Activated B cell treated with CpG ODN at 0.5 μM for 24 hours (primary cell): ENCODE results near the gene PIH1D1. TPM values are rescaled to one million over a fixed set of nuclear protein-coding genes. Genes with fewer than 3 reads are reported as not detected.
A peak's percentile ranks its signal among the peaks of the same experiment; 100 is the strongest.

Source experiments
- ATAC-seq: fragments of 200-7000 bp; cut with Tn5 transposase; one replicate; pipeline ENCODE4 v1.10.0; 2021; ENCODE audit warnings: low read depth, mild to moderate bottlenecking, moderate library complexity
- CTCF ChIA-PET: fragments of 350-600 bp; sonication (Branson Sonifier 250); formaldehyde crosslinking; loops from one replicate; lab custom pipeline; 2021; ENCODE audit warnings: antibody characterized with exemption; lab: Charles Lee
- POLR2A ChIA-PET: fragments of 350-600 bp; sonication (Branson Sonifier 250); formaldehyde crosslinking; loops from one replicate; lab custom pipeline; 2021; ENCODE audit warnings: antibody characterized with exemption; lab: Charles Lee
- DNase-seq: peaks from one replicate; pipeline ENCODE4 v3.0.0; 2022
- H3K27ac Mint-ChIP-seq: one replicate; pipeline ENCODE4 v1.8.0; 2020; ENCODE audit warnings: mixed read lengths
- H3K27me3 Mint-ChIP-seq: one replicate; pipeline ENCODE4 v1.8.0; 2021; ENCODE audit warnings: mixed read lengths
- H3K36me3 Mint-ChIP-seq: one replicate; pipeline ENCODE4 v1.8.0; 2021; ENCODE audit warnings: low read depth, mixed read lengths
- H3K4me1 Mint-ChIP-seq: one replicate; pipeline ENCODE4 v1.8.0; 2021; ENCODE audit warnings: mixed read lengths
- H3K4me3 Mint-ChIP-seq: one replicate; pipeline ENCODE4 v1.8.0; 2020; ENCODE audit warnings: mild to moderate bottlenecking, mixed read lengths
- H3K9me3 Mint-ChIP-seq: one replicate; pipeline ENCODE4 v1.8.0; 2020; ENCODE audit warnings: mixed read lengths
- intact Hi-C: fragments of 100-400 bp; cut with micrococcal nuclease; formaldehyde crosslinking; loops from one replicate; pipeline ENCODE4 v1.15.1; 2024
- total RNA-seq: library from RNA; stranded (reverse); gene quantifications from 2 replicates; pipeline ENCODE4 v1.2.3, GENCODE V29; 2022
- TF ChIP-seq, protein P1 (sequence below): fragments of 200-600 bp; IDR thresholded peaks from one replicate; pipeline ENCODE4 v1.8.0; 2022; ENCODE audit warnings: antibody characterized with exemption, mild to moderate bottlenecking

PIH1D1 gene
- total RNA-seq, 1 donor from 2014 or later = 110 TPM

DNA sequence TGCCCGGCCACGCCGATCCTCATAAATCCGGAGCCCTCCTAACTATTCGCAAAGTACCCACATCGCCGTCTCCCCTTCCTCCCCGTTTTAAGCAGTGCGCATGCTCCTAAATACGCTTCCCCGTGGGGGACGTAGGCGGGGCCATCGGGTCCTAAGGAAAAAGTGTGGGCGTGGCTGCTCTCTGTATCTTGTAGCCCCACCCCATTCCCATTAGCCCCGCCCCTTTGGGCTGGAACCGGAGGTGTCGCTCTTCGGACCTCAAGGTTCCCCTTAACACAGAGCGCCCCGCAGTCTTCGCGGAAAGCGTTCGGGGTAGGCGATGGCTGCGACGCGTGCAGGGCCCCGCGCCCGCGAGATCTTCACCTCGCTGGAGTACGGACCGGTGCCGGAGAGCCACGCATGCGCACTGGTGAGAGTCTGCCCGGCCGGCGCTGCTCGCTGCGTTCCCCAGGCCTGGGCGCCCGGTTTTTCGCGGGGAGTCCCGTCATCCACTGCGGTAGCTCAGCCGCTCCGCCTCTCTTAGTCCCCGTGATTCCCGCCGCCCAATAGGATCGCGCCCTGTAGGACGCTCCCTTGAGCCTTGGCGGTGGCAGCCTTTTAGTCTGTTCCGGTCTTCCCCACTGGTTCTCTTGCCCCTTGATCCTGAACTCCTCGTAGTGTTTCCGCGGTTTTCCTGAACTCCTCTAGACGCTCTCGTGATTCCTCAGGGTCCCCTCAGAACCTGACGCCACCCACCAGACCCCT, 1.6 kb upstream of the PIH1D1 start, which contains the start of gene ALDH16A1:
Gene ALDH16A1, plus strand, starts transcription at position 213 of the 744 bp plus-strand sequence. Its CDS starts 107 bp downstream, at position 320.
- intact Hi-C loops = loop anchor here (1.0 to 10.0 kb wide), 14 partner anchors 16 to 874 kb away; partner anchors contain the start of genes AKT1S1, BCL2L12, C19orf73 and IRF3
- ChIA-PET CTCF (interaction anchor here (0.8 to 1.7 kb wide), 3 partner anchors 17 to 145 kb away, joined by 3 to 9 read pairs (median 5); no protein-coding TSS in a partner anchor), POLR2A (interaction anchor here (0.6 to 10.9 kb wide), 30 partner anchors 11 to 459 kb away, joined by 3 to 193 read pairs (median 4); partner anchors contain the start of genes CD37, FLT3LG, FUZ and KASH5)
- no peaks in the 10 kb centered on the region for H3K27me3 Mint-ChIP-seq
- H3K4me1 Mint-ChIP-seq = peaks cover 56% of the 10 kb centered on the region
- no peaks in the 10 kb centered on the region for H3K9me3 Mint-ChIP-seq
- TF ChIP-seq, protein P1, sequence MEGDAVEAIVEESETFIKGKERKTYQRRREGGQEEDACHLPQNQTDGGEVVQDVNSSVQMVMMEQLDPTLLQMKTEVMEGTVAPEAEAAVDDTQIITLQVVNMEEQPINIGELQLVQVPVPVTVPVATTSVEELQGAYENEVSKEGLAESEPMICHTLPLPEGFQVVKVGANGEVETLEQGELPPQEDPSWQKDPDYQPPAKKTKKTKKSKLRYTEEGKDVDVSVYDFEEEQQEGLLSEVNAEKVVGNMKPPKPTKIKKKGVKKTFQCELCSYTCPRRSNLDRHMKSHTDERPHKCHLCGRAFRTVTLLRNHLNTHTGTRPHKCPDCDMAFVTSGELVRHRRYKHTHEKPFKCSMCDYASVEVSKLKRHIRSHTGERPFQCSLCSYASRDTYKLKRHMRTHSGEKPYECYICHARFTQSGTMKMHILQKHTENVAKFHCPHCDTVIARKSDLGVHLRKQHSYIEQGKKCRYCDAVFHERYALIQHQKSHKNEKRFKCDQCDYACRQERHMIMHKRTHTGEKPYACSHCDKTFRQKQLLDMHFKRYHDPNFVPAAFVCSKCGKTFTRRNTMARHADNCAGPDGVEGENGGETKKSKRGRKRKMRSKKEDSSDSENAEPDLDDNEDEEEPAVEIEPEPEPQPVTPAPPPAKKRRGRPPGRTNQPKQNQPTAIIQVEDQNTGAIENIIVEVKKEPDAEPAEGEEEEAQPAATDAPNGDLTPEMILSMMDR = no peak
- peak within 1 kb of the TSS; percentile 99 for H3K4me3 Mint-ChIP-seq
- H3K27ac Mint-ChIP-seq = peak within 1 kb of the TSS; percentile 100
- DNase-seq (peak; percentile 96), ATAC-seq (peak; percentile 82)
- H3K36me3 Mint-ChIP-seq = peaks cover 65% of the 10 kb centered on the region

DNA sequence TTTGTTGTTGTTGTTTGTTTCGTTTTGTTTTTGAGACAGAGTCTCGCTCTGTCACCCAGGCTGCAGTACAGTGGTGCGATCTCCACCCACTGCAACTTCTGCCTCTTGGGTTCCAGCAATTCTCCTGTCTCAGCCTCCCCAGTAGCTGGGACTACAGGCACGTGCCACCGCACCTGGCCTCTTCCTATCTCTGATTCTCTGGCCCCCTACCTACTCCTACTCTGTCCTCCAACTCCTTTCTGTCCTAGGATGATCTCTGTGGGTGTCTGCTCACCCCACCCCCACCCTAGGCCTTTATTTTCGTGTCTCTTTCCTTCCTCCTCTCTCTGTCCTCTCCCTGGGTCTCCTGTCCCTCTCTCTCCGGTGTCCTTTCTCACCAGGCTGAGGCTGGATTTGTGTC, 1.2 kb downstream of the PIH1D1 start:
- peak overlapping the region; percentile 97 for H3K4me3 Mint-ChIP-seq
- ATAC-seq = no peak
- H3K27ac Mint-ChIP-seq = peak overlapping the region; percentile 30
- H3K4me1 Mint-ChIP-seq = peaks cover 55% of the 10 kb centered on the region
- TF ChIP-seq, protein P1 = no peak
- no peak for DNase-seq
- ChIA-PET POLR2A (interaction anchor here (0.7 to 10.9 kb wide), 4 partner anchors 18 to 934 kb away, joined by 6 to 193 read pairs (median 23); partner anchors contain the start of genes FLT3LG and POLD1), CTCF (interaction anchor here (2.7 kb wide), 1 partner anchor 20 kb away, joined by 14 read pairs; no protein-coding TSS in a partner anchor)
- intact Hi-C loops = loop anchor here (5.0 to 10.0 kb wide), 6 partner anchors 118 to 877 kb away; partner anchors contain the start of genes AKT1S1, KCNC3, LHB and PPP1R15A
- no peaks in the 10 kb centered on the region for H3K27me3 Mint-ChIP-seq
- H3K36me3 Mint-ChIP-seq = peaks cover 63% of the 10 kb centered on the region
- no peaks in the 10 kb centered on the region for H3K9me3 Mint-ChIP-seq

DNA sequence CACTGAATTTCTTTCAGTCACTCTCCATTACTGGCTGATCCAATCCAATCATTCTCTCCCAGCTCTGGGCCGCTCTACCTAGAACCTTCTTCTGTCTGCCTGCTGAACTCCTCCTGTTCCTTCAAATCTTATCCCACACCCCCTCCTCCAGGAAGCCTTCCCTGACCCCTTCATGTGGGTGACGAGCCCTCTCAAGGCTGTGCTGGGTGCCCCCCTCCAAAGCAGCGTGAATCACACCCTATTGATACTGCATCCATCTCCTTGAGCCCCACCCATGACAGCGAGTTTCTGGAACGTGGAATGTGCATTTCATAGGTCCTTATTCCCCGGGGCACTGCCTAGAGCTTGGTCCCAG, 3.2 kb downstream of the PIH1D1 start:
- ChIA-PET POLR2A (interaction anchor here (1.4 to 10.9 kb wide), 3 partner anchors 20 to 57 kb away, joined by 3 to 193 read pairs (median 5); partner anchors contain the start of genes FLT3LG and RPS11), CTCF (interaction anchor here (0.6 to 1.3 kb wide), 2 partner anchors 24 to 57 kb away, joined by 3 to 4 read pairs; no protein-coding TSS in a partner anchor)
- Mint-ChIP-seq H3K4me3 (no peak overlapping the region), H3K36me3 (peaks cover 56% of the 10 kb centered on the region), H3K4me1 (peaks cover 51% of the 10 kb centered on the region), H3K9me3 (no peaks in the 10 kb centered on the region), H3K27ac (peak overlapping the region; percentile 35), H3K27me3 (no peaks in the 10 kb centered on the region)
- TF ChIP-seq, protein P1 = no peak
- intact Hi-C loops = no loop called here
- no peak for ATAC-seq
- DNase-seq = no peak

DNA sequence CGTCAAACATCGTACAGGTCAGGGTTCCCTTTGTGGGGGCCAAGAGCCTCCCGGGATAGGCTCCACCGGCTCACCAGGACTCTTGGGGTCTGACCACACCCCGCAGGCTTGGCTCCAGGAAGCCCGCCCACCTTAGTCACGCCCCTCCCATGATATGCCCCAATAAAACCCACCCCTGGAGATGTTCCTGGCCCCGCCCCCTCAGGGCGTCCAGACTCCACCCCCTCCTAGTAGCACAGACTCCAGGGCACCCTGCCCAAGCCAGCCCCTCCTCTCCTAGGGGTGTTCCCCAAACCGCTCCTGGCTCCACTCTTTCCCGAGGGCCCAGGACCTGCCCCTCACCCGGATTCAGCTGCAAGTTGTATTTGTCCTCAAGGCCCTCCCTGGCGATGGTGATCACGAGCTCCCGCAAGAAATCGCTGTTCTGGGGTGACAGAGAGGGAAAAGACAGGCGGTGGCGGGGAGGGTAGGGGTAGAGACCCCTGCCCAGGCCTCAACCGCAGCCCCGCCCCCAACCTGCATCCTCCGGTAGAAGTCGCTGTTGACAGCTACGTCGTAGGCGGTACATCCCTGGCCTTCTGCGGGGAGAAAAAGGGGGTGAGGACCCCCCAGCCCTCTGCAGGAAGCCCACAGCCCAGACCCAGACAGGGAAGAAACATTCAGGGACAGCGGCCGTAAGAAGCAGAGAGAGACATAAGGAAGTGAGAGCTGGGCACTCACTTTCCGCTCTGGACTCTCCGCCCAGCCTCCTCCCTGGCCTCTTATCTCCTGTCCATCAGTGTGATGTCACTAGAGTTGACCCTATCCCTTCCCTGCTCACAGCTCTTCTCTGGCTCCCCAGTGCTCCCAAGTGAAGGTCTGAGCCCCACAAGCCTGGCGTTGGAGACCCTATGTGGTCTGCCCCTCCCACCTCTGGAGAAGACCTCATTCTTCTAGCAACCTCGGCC, 3.9 kb downstream of the PIH1D1 start:
- Mint-ChIP-seq H3K4me1 (peaks cover 49% of the 10 kb centered on the region), H3K9me3 (no peaks in the 10 kb centered on the region), H3K27ac (peak overlapping the region; percentile 35), H3K36me3 (peaks cover 52% of the 10 kb centered on the region), H3K27me3 (no peaks in the 10 kb centered on the region), H3K4me3 (no peak overlapping the region)
- intact Hi-C loops = no loop called here
- CTCF ChIA-PET = interaction anchor here (0.6 to 1.3 kb wide), 2 partner anchors 25 to 56 kb away, joined by 3 to 4 read pairs; no protein-coding TSS in a partner anchor
- POLR2A ChIA-PET = interaction anchor here (0.9 to 10.9 kb wide), 4 partner anchors 21 to 184 kb away, joined by 3 to 193 read pairs (median 4); partner anchors contain the start of genes FLT3LG and RPS11
- TF ChIP-seq, protein P1 = no peak
- DNase-seq = no peak
- ATAC-seq = no peak
